HG03280 (cell line): ENCODE results near the gene MSANTD3.
"Not testable (repeated sequence)": the region's sequence is repeated elsewhere in the genome, so short reads cannot be mapped to it uniquely, and the experiment has no call there.

ENCODE experiments used
- ATAC-seq: cut with Tn5 transposase; IDR thresholded peaks from one replicate; pipeline ENCODE4 v1.9.1; 2021; ENCODE audit warnings: mild to moderate bottlenecking, moderate library complexity; ENCODE audit not compliant: unreplicated experiment

Gene MSANTD3

DNA sequence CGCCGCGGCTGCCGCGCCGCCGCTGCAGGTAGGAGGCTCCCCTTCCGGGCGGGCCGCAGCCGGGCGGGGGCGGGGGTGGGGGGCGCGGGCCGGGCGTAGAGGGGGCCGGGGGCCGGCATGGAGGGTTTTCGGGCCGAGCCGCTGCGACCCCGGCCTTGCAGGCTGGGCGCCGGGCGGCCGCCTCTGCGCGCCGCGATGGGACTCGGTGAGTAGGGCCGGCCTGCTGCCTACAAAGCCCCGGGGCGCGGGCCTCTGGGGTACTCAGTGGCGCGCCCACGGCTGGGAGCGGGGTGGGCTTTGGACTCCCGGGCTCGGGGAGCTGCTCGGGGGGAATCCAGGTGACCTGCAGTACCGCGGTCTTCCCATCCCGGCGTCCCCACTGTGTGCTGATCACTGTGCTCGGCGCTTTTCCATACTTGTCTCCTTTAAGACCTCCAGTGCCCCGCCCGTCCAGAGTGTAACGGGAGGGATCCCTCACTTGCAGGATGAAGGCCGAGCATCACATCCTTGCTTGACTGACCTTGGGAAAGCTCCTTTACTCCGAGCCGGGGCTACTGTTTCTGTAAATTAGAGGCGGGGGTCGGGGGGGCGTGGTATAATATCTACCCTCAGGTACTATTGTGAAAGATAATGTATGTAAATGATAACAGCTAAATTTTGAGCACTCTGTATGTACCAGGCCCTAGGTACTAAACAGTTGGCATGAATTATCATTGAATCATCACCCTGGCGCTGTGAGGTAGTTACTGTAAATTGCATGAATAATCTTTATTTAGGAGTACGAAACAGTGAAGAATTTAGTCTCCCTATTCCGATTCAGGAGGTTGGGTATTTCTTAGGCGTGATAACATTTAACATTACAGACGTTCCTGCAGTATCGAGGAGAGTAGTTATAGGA is 672 bp downstream of the MSANTD3 start:
- peak; percentile 50 for ATAC-seq

GRCh38 chr9:100428871-100429654 is 2.1 kb downstream of the MSANTD3 start:
- ATAC-seq: no peak

GRCh38 chr9:100430286-100430940 is 3.5 kb downstream of the MSANTD3 start:
- no peak for ATAC-seq

DNA sequence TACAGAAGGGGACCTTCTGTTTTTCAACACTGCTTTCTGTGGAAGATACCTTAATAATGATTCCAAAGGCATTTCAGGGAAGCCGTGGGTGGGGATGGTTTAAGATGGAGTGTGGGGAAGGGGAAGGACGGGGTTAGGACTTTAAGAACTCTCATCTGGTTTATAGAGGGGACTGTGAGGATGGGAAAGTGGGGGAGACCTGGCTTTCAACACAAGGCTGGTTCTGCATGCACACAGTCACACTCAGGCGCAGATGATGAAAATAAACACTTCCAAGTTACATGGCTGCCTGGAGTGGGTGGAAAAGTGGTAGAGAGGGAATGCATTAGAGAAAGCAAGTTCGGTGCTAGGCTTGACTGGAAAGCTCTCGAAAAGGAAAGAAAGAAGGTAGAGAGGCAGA is 4.9 kb downstream of the MSANTD3 start:
- no peak for ATAC-seq

GRCh38 chr9:100432736-100433135 is 5.8 kb downstream of the MSANTD3 start:
- ATAC-seq: no peak

DNA sequence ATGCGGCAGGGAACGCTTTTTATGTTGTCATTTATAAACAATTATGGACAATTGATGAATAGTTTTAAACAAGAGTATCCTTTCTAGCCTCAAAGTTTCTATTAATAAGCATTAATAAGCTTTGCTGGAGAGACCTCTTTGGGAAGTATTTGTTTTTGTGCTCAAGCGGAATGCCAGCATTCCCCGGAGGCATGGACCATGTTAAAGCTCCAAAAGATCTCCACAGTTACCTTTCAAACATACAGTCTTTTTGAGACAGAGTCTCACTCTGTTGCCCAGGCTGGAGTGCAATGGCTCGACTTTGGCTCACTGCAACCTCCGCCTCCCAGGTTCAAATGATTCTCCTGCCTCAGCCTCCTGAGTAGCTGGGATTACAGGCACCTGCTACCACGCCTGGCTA is 9.6 kb downstream of the MSANTD3 start:
- ATAC-seq: no peak

DNA sequence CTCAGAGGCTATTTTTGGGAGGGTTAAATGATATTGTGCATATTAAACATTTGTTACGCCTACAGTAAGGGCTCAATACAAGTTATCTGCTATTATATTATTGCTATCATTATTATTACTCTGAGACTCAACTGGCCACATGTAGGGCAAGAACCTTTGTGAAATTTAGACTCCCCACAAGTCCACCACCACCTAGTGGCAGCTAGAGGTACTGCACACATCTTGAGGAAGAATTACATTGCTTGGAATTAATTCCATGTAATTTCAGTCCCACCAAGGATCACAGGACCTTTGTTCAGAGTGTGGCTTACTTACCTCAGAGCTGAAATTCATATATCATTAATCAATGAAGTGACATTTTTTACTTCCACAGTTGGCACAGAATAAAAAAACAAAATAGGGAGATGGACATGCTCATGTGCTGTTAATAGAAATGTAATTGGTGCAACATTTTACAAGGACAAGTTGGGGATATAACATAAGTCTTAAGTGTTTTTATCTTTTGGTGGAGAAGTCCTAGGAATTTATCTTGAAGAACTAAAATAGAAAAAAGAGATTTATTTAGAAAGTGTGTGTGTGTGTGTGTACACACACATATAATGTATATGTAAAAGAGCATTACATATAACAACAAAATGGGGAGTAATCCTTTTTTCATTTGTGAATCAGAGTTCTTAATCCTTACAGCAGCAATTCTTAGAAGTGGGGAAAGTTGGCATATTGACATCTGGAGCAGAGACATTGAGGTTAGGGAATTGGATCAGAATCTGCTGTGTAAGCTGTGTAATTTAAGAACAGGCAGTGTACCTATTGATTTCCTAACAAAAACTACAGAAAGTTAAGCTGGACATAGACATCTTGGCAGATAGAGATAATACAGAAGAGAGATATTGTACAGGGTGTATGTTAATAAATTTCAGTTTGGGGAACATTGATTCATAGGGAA is 11.2 kb downstream of the MSANTD3 start:
- ATAC-seq: peak; percentile 58

DNA sequence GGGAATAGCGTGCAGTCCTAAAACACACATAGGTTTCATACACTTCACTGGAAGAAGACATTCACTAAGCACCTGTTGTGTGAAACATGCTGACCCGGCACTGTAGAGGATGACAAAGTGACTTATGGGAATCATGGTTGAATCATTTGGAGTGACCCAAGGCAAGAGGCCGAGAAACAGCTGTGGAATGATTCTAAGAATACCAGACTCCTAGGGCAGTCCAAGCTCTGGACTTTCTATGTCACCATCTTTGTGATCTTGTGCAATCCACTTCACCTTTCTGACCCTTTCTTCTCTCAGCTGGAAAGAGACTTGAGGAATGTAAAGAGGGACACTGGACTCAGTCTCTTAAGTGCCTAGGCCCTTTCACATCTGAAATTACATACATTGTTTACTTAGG is 13.1 kb downstream of the MSANTD3 start:
- ATAC-seq: no peak

GRCh38 chr9:100440487-100440886 is 13.5 kb downstream of the MSANTD3 start:
- not testable (repeated sequence) for ATAC-seq

- ATAC-seq: no peak
Measured at GRCh38 chr9:100441911-100442361, 15.0 kb downstream of the MSANTD3 start.

DNA sequence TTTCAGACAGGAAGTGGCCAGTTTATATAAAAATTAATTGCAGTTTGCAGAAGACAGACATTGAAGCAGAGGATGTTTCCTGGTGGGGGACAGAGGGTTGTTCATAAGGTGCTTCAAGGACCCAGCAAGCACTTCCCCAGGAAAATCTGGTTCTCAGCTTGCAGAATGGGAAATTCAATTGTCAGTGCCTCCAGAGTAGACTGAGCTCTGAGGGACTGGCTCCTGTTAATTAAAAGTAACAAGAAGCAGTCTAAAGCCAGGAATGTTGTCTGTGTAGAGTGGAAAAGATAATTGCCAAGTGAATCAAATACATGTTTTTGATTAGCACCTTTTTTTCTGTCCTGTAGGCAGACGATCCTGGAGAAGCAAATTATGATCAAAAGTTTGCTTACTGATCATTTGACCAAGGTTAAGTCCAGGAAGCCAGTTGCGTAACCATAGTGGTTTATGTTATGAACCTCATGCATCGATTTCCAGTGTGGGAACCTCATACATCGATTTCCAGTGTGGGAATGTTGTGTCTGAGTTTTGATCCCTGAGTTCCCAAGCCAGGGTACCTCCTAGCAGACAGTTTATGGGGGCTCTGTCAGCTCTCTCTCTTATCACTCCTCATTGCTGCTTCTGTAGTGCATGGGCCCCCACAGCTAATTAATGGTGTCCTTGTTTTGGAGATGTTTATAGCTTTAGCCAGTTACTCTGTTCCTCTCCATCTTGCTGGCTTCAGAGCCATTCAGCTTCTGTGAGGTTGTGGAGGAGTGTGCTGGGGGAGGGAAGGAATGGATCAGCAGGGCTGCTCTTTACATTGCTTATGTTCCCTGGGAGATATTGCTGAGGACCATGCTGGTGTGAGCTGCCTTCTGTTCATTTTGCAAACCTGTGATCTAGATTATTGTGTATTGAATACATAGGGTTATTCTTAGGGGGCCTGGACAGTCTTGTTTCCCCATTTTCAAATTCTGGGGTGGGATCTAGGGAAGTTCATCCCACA is 17.1 kb downstream of the MSANTD3 start:
- no peak for ATAC-seq

DNA sequence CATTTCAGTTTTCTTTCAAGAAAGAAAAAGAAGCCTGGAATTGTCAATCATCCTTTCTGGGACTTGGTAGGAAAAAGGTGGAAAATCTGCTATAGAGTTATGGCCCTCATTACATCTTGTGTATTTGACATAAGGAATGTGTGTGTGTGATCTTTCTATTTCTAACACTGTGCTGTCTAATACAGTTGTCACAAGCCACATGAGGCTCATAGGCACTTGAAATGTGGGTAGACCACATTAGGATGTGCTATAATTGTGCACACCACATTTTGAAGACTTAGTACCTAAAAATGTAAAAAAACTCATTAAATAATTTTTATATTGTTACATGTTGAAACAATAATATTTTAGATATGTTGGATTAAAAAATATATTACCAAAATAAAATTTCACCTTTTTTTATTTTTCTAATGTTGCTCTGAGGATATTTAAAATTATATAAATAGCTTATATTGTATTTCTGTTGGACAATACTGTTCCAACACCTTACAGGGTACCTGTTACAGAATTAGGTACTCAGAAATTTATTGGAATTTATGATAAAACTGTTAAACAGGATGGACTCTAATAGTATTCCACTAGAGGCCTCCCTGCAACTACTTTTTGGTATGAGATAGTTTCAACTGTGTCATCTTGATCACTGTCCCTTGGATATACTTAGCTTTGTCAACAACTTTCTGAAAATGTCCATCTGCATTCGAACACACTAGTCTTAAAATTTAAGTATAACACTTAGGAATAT is 18.4 kb downstream of the MSANTD3 start:
- ATAC-seq: no peak

DNA sequence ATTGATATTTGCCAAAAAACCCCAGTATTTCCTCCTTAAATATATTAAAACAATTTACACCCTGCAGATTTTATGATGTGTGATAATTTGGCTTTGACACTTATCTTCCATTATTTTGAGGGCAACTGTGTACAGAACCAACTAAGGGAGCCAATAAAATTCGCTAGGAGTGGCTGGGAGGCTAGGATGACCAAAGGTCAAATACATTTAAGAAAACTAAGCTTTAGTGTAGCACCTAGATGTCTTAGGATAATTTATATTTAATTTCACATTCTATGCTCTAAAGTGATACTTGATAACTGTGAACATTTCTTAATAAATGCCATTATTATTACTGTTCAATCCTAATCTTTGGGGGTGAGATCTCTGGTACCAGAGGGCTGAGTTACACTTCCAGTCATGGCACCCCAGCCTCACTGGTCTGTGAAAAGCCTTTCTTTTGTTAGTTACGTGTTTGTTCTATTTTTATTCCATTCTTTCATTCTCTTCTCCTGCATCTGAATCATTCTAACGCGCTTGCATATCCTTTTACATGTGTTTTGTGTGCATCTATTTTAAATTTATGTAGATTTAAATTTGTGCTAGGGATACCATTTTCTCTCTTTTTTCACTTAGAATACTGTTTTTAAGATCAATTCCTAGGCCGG is 19.1 kb downstream of the MSANTD3 start:
- no peak for ATAC-seq

- ATAC-seq: no peak
Measured at GRCh38 chr9:100447041-100447440, 20.1 kb downstream of the MSANTD3 start.

DNA sequence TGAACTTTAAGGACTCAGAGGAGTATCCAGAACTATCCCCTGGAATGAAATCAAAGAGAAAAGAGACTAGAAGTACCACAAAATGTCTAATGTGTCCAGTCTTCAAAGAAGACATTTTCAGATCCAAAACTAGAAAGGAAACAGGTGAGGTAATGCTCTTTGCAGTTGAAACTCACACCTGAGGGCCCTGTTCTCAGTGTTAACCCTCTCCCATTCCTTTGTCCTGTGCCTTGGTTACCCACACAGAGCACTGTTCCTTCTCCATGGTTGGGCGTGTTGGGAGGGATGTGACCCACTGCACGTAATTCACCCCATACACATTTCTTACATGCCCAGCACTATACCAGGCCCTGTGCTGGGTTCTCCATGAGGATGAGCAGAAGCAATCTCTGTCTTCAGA is 21.3 kb downstream of the MSANTD3 start:
- ATAC-seq: no peak

DNA sequence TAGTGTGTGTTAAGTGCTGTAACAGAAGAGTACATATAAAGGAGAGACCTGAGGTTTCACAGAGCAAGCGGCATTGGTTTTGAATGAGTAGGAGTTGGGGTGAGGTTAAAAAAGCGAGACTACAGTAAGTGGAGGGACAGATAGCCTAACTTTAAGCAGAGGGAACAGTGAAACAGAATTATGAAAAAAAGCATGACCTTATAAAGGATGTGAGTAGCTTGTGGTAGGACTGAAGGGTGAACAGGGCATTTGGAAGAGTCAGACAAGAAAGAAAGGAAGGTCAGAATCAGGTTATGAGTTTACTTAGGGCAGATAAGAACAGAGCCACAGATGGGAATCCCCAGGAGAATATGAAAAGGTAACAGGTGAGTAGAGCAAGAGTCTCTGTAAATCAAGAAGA is 22.5 kb downstream of the MSANTD3 start:
- ATAC-seq: peak; percentile 79

- ATAC-seq: no peak
Measured at GRCh38 chr9:100452894-100453293, 26.0 kb downstream of the MSANTD3 start.

DNA sequence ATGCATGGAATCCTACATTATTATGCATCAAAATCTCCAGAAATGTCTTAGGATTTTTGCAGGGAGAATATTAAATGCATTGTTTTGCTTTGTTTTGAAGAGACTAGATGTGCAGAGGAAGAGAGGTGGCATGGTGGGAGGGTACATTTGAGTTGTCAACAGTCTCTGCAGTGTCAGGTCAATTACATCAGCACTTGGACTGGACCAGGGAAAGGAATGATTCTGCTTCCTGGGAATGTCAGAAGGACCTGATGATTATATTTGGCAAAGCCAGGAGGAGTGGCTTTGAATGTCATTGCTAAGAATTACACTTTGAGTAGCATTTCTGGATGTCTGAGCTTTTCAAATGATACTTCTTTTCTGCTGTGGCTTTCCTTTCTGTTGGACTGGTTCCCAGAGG is 28.5 kb downstream of the MSANTD3 start:
- ATAC-seq: no peak
